22Rv1 (cell line): ENCODE data around the gene HIVEP2.

Source experiments
- CTCF ChIP-seq: fragments of 450-650 bp; IDR thresholded peaks from 2 replicates; pipeline ENCODE4 v1.5.1; 2017; ENCODE audit warnings: mild to moderate bottlenecking
- ZFX ChIP-seq: fragments of 450-650 bp; IDR thresholded peaks from 2 replicates; pipeline ENCODE4 v1.6.1; 2017; ENCODE audit warnings: antibody characterized with exemption, borderline replicate concordance

GRCh38 chr6:142744836-142745235 lies 200.1 kb downstream of the HIVEP2 start:
- TF ChIP-seq CTCF (no peak), ZFX (no peak)
